Erythroblast (primary cell): Measurements from ENCODE around the gene APOC3.

ENCODE experiments used
- DNase-seq, 2 experiments: peaks; one replicate each; lab custom pipeline; 2025; lab: John Stamatoyannopoulos, UW
- GATA1 ChIP-seq: IDR thresholded peaks from 2 replicates; pipeline ENCODE4 v1.6.1; 2011; ENCODE audit warnings: low read depth, mild to moderate bottlenecking, control low read depth, low read length, moderate library complexity
- POLR2A ChIP-seq: IDR thresholded peaks from 2 replicates; pipeline ENCODE4 v1.6.1; 2011; ENCODE audit warnings: mild to moderate bottlenecking, low read length

APOC3 gene

DNA sequence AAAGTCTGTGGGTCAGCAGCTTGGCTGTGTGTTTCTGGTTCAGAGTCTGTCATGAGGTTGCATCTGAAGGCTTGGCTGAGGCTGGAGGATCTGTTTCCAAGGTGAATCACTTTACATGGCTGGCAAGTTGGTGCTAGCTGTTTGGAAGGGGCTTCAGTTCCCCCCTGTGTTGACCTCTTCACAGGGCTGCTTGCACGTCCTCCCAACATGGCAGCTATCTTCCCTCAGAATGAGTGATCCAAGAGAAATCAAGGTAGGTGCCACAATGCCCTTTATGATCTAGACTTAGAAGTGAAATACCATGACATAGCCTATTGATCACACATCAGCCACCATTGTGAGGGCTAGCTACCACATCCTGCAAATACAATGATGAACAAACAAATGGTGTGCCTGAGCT lies 16.5 kb upstream of the APOC3 start:
- TF ChIP-seq GATA1 (no peak), POLR2A (no peak)
- no peak for DNase-seq

DNA sequence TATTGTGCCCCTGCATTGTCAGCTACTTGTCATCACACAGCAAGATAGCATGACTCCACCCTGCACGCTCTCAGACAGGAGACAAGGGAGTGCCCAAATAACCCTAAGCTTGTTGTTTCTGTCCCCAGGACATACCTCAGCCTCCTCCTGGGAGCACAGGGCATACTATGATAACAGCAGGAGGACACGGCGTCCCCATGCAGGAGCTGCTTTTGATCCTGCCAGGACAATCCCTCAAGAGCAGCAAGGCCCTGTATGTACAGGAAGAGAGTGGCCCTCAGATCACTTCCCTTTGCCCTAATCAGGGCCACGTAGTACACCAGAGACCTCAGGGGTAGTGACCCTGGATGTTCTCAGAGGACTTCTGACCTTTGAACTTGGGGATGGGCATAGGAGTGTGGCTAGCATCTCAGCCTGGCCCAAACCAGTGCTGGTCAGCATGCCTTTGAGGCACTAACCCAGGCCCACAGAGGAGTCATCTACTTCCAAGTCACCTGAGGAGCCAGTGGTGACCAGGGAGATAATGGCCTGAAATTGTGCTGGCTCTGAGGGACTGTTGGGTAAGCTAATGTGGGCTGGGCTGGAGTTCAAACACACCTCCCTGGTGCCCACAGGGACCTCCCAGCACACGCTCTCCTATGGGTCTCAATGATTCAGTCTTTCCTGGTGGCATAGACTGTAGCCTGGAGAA lies 15.8 kb upstream of the APOC3 start:
- TF ChIP-seq GATA1 (no peak), POLR2A (no peak)
- DNase-seq: no peak

DNA sequence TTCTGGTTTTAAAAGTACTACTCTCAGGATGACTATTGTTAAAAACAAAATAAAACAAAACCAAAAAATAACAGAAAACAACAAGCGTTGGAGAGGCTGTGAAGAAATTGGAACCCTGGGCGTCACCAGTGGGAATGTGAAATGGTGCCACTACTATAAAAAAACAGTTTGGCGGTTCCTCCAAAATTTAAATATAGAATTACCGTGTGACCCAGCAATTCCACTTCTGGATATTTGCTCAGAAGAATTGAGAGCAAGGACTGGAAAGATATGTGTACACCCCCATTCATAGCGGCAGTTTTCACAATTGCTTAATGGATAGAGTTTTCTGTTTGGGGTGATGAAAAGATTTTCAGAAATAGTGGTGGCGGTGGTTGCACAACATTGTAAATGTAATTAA lies 15.2 kb upstream of the APOC3 start:
- DNase-seq: no peak
- TF ChIP-seq POLR2A (no peak), GATA1 (no peak)

DNA sequence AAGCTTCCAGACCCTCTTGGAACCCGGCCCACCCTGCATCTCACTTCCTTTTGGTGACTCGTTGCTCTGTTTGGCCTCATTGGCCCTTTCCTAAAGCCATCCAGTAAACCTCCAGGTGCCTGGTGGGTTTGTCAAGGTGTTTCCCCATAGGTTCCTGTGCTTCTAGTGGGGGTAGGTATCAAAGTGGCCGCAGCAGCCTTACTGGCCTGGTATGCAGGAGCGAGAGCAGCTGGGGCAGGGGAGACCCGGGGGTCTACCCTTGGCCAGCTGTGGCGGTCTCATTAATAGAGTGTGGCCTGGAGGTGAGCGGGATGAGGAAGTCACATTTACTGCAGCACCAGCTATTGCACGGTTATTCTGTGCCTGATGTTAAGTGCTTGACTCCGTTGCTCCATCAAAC lies 10.7 kb upstream of the APOC3 start:
- no peak for TF ChIP-seq POLR2A
- TF ChIP-seq GATA1: no peak
- no peak for DNase-seq

DNA sequence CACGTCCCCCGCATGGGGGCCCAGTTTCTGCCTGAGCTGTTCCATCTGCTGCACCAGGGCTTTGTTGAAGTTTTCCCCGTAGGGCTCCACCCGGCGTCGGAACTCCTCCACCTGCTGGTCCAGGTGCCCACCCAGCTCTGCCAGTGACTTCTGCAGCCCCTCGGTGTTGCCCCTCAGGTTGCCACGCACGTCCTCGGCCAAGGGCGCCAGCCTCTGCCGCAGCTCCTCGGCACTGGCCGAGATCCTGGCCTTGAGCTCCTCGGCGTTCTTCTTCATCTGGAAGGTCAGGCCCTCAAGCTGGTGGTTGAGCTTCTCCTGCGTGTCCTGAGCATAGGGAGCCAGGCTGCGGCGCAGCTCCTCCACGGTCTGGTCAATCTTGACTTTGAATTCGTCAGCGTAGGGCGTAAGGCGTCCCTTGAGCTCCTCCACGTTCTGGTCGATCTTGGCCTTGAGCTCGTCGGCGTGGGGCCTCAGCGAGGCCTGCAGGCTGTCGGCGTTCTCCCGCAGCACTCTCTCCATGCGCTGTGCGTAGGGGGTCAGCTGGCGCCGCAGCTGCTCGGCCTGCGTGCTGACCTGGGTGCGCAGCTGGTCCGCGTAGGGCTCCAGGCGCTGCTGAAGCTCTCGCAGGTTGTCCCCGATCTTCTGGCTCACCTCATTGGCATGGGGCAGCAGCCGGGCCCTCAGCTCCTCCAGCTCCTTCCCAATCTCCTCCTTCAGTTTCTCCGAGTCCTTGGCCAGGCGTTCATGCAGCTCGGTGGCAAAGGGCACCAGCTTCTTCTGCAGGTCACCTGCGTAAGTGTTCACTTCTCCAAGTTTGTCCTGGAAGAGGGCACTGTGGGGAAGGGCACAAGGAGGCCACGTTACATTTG lies 8.4 kb upstream of the APOC3 start:
- DNase-seq: no peak
- no peak for TF ChIP-seq POLR2A
- no peak for TF ChIP-seq GATA1

DNA sequence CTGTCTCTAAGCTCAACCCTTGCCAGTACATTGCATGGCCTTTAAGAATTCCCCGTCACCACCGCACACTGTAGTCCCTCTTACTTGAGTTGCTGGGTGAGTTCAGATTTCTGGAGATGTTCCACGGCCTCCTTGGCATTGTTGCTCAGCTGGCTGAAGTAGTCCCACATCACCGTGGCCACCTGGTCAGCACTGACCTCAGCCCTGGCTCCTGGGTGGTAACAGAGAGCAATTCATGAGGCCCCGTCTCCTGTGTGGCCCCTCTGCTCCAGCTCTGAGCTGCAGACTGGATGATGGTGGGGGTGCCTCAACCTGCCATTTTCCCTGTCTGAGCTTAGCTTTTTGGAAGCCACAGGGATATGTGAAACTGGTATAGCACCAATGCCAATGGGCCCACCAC lies 7.1 kb upstream of the APOC3 start:
- no peak for TF ChIP-seq POLR2A
- TF ChIP-seq GATA1: no peak
- no peak for DNase-seq

DNA sequence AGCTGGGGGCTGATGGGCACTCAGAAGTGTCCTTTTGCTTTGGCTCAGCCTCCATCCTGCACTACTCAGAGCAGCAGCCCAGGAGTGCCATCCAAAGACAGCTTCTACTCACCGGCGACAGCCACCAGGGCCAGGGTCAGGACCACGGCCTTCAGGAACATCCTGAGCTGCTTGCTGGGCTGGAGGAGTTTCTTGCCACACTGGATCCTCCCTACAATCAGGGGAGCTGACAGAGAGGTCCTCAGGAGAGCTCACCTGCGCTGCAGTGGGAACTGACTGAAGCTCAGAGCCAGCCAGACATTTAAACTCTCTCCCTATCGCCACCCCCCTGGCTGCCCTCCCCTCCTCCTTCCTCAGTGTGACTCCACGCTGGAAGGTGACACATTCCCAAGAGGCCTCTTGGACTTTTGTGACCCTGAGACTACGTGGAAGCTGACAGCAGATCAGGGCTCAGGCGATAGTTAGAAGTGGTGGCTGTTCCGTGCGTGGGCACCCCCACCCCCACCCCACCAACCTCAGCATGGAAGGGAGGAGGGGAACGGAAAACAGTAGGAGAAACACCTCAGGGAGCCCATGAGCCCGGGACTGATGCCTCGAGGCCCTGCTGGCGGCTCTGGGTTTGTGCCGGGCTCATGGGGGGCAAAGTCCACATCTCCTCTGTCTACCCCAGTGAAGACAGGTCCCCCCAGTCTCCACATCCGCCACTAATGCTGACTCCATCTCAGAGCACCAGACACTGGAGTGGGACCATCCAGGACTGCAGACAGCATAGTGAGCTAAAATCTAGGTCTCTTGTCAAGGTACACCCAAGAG lies 6.5 kb upstream of the APOC3 start, which contains the start of gene APOA4:
Gene APOA4 (minus strand): TSS at position 274 of the 813 bp plus-strand sequence. CDS start 113 bp downstream, at position 161.
- no peak for DNase-seq
- no peak for TF ChIP-seq GATA1

DNA sequence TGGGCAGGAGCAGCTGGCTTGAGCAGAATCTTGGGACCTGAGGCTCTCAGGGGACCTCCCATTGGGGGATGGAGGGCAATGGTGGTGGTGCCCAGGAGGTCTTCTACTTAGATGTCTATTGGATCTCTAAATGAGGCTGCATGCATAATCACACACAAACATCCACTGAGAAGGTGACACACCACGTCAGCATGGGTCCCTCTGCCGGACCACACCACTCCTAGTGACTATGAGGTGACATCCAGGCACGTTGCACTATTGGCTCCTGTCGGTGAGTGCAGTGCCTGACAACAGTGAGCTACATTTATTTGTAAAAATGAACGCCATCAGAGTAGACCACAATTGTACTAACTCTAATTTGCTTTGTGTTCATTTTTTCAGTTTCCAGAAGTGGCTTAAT lies 4.3 kb upstream of the APOC3 start:
- DNase-seq: no peak
- TF ChIP-seq GATA1: no peak
- no peak for TF ChIP-seq POLR2A

DNA sequence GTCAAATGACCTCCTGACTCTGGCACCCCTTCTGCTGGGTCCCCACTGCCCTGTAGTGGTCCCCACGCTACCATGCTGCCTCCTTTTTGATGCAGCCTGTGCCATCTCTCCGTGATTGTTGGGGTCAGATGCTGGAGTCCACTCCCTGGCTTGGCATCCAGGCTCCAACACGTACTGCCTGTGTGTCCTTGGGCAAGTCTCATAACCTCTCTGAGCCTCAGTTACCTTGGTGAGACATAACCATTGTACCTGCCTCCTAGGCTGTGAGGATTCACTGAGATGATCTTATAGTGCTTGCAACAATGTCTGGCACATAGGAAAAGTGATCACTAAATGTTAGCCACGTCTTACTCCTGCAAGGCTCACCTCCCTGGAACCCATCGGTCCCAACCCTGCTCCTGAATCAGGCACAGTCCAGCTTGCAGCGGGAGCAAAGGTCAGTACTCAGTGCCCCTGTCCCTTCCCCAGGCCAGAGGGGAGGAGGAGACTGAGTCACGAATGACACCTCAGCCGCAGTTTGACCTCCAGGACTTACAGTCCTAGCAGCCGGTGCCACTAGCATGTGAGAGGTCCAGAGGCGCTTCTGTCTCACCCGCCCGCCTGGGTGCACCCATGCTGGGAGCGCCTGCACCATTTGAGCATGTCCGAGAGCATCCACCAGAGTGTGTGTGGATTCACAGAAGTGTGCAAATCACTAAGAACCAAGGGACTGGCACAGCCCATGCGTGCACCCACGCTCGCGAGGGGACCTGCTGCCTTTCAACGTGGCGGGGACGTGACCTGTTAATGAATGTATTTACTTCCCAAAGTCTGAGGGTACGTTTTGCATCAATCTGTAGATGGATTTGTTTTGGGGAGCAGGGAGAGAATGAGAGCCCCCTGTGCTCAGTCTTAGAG lies 3.6 kb upstream of the APOC3 start:
- TF ChIP-seq POLR2A (no peak), GATA1 (no peak)
- no peak for DNase-seq

DNA sequence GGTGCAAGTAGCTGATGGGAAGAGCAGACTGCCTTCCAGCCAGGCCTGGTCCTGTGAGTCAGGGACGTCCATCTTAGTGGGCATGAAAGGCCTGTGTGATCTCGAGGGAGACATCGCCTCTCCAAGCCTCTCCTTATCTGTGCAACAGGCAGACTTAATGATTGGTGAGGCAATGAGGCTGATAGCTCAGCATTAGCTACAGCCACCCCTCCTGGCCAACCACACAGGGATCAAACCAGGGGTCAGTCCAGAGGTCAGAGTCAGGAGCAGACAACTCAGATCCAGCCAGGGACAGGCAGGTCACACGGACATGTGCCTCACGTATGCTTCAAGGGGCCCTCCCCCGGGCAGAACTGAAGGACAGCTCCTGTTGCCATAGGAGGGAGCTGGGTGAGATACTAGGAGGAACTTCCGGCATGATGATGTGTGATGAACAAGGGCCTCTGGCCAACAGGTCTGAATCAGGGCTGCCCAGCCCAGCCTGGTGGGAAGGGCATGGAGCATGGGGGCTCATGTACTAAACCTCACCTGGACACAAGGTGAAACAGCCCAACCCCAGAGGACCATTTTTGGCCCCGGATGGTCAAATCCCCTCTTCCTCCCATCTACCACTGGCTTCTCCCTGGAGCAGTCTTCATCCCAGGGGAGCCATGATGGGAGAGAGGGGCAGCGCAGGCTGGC lies 2.8 kb upstream of the APOC3 start:
- TF ChIP-seq GATA1 (no peak), POLR2A (no peak)
- DNase-seq: no peak

DNA sequence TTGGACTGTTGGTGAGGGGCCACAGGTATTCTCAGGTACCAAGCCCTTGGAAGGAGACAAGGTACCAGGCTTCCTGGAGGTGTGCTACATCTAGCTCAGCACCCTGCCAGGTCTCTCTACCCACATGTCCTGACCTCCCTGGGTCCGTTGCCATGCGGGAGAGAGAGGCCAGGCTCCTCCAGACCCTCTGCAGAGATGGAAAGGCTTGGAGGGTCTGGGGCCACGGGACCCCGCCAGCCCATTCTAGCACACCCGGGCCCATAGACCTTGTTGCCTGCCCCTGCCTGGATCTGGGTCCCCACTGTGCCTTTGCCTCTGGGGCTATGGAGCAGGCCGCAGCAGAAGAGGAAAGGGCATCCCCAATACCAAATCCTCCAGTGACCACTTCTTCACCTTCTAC lies 2.2 kb upstream of the APOC3 start:
- DNase-seq: no peak
- TF ChIP-seq GATA1: no peak
- no peak for TF ChIP-seq POLR2A
